NOMO-1 treated with dmso at 0.1 percent for 144 hours (cell line): ENCODE measurements around the gene CMKLR1.

Experiments used
- DNase-seq: peaks from one replicate; lab custom pipeline; 2025; ENCODE audit not compliant: unreplicated experiment; lab: John Stamatoyannopoulos, UW

The CMKLR1 gene

GRCh38 chr12:108363165-108363564, 24.1 kb upstream of the CMKLR1 start:
- DNase-seq = no peak

GRCh38 chr12:108361606-108362005, 22.5 kb upstream of the CMKLR1 start:
- no peak for DNase-seq

GRCh38 chr12:108360487-108360886, 21.4 kb upstream of the CMKLR1 start:
- DNase-seq = no peak

- DNase-seq = no peak
Observed at GRCh38 chr12:108360057-108360456, 20.9 kb upstream of the CMKLR1 start.

- DNase-seq = no peak
Observed at GRCh38 chr12:108358580-108358965, 19.5 kb upstream of the CMKLR1 start.

- no peak for DNase-seq
Observed at GRCh38 chr12:108357834-108358579, 18.9 kb upstream of the CMKLR1 start.

DNA sequence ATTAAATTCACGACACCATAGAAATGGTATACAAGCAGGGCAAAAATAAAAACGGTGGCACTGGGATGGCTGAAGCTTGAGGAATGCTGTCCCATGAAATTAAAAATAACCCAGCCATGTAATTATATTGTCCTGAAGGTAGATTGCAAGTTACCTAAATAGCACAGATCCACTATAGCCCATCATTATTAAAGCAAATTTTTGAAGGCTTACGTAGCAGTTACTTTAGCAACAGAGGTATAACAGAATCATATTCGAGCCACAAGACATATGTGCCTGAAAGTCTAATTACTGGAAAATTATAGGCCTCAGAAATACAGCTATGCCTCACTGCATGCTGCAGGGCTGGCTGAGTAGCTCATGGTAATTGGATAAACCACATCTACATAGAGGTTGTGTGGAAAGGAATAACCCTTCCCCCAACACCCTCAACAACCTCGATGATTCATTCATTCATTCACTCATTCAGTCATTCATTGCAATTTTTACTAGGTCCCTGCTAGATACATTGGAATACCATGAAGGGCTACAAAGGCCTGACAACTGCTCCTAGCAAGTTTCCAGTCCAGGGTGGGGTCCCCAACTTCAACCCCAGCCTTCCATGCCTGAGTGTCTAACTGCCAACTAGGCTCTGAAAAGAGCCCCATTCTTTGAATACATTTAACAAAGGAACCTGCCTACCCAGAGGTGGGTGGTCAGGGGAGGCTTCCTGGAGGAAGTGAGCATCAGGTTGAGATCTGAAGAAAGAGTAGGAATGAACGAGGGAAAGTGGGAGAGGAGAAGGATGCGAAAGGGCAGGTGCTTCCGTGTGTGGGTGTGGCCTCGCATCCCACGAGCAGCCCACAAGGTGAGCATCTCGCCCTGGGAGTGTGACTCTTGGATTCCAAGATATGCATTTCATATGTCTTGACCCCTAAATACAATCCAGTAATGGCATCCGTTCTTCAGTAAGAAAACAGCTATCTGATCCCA, 18.0 kb upstream of the CMKLR1 start:
- no peak for DNase-seq

- no peak for DNase-seq
Observed at GRCh38 chr12:108355069-108355468, 16.0 kb upstream of the CMKLR1 start.

DNA sequence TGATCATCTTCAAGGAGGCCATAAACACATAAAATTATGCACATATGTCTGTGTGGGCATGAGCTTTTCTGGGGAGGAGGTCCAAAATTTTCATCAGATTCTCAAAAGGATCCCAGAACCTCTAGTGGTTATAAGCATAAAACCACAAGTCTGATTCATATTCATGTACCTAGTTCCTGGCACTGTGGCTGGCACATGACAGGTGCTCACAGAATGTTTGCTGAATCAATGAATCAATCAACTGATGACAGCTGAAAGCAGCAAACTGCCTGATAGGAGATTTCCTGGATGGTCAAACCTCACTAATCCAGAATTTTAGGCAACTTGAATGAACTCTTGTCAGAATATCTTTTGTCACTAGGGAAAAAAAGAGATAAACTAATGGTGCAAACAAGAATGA, 13.5 kb upstream of the CMKLR1 start:
- no peak for DNase-seq

DNA sequence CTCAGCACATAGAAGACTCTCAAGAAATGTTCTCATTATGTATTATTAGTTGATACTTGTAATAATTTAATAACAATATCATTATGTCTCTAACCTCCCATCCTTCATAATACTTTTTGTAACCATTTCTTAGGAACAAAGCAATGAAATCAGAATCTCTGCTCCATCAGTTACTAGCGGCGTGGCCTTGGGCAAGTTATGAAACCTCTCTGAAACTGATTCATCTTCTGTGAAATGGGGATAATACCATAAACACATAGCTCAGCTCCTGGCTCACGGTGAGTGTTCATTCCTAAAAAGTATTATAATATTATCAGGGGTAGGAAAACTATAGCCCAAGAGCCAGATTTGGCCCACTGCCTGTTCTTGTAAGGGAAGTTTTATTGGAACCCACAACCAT, 11.4 kb upstream of the CMKLR1 start:
- DNase-seq = no peak

DNA sequence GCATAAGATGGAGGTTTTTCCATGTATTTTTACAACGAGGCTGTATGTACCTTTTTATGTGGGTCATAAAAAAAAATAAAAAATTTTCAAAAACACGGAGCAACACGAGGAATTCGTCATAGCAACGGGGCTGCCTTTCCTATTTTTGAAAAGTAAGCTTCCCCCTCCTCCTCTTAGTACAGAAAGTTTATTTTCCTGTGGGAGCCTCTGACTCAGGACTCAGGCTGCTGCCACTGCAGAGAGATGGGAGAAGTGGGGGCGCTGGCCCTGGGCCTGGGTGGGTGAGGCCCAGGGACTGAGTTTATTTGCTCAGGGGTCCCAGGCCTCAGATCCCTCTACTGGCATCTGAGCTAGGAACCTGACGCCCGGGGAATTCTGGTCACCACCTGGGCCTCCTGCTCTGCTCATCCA, 10.2 kb upstream of the CMKLR1 start:
- DNase-seq = no peak

- DNase-seq = no peak
Observed at GRCh38 chr12:108348842-108349241, 9.7 kb upstream of the CMKLR1 start.

DNA sequence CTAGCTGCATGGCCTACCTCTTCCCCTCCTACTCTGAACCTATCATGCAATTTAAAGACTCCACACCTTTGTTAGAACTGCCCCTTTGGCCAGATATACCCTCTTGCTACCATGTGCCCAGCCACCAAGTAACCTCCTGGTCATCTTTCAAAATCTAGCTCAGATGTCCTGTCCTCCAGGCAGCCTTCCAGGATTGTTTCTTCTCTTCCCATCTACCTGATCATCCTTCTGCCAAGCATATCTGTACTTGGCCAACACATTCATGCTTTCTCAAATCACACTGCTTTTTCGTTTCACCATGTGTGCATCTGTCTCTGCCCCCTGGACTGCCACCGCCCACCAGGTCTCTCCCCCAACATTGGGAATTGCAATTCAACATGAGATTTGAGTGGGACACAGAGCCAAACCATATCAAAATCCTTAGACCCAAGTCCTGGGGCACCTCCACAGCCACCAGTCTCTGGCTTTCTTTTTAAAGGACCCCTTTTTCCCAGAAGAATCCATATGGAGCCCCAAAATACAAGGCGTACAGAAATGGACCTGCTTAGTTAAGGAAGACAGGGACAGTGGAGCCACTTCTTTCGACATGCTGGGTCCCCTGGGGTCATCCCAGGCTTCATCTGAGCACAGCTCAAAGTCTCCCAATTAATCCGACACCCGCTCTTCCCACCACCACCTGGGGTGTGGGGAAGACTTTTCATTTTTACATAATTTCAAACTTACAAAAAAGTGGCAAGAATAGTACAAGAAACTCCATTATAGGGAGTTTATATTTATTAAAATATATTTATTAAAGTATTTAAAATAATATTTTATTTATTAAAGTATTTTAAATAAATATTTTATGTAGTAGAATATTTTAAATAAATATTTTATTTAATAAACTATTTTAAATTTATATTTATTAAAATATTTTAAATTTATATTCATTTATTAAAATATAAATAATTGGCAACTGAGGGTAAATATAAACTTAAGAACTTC, 7.9 kb upstream of the CMKLR1 start:
- DNase-seq = no peak

GRCh38 chr12:108345716-108346633, 6.9 kb upstream of the CMKLR1 start:
- DNase-seq = no peak

DNA sequence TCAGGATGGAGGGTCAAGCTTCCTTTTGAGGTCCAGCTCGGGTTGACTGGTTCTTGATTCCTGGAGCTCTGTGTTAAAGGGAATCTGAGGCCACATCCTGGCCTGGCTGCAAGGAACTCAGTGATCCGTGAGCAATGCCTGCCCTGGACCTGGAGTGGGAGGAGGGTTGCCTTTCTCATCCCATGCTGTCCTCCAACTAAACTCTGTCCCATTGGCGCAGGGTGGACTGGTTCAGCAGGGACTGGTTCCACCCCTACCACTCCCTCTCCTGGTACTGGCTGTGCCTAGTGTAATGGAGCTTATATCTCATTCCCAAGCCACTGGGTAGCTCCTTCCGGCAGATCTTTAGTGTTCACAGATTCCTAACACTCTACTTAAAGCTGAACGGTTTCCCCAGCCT, 3.9 kb upstream of the CMKLR1 start:
- DNase-seq = no peak

- no peak for DNase-seq
Observed at GRCh38 chr12:108341854-108342847, 3.0 kb upstream of the CMKLR1 start.

GRCh38 chr12:108341356-108341755, 2.2 kb upstream of the CMKLR1 start:
- DNase-seq = no peak

GRCh38 chr12:108340037-108340436, 926 bp upstream of the CMKLR1 start:
- DNase-seq = no peak
